HG02763 (cell line): Measurements from ENCODE around the gene LRCH3.

Experiments
- ATAC-seq: cut with Tn5 transposase; IDR thresholded peaks from one replicate; pipeline ENCODE4 v1.9.1; 2021; ENCODE audit warnings: mild to moderate bottlenecking, moderate library complexity; ENCODE audit not compliant: unreplicated experiment

Gene LRCH3

GRCh38 chr3:197833930-197834715 lies 43.1 kb downstream of the LRCH3 start:
- no peak for ATAC-seq

- ATAC-seq: no peak
These were observed 44.5 kb downstream of the LRCH3 start for GRCh38 chr3:197835509-197835908.

GRCh38 chr3:197836244-197836643 lies 45.2 kb downstream of the LRCH3 start:
- no peak for ATAC-seq

- ATAC-seq: no peak
These were observed 46.2 kb downstream of the LRCH3 start for GRCh38 chr3:197837282-197837681.

- no peak for ATAC-seq
These were observed 50.7 kb downstream of the LRCH3 start for GRCh38 chr3:197841789-197842188.

GRCh38 chr3:197846491-197846890 lies 55.4 kb downstream of the LRCH3 start:
- ATAC-seq: no peak

- peak; percentile 47 for ATAC-seq
These were observed 56.9 kb downstream of the LRCH3 start for GRCh38 chr3:197847866-197848401.

GRCh38 chr3:197854596-197855343 lies 63.7 kb downstream of the LRCH3 start:
- ATAC-seq: no peak

- no peak for ATAC-seq
These were observed 64.5 kb downstream of the LRCH3 start for GRCh38 chr3:197855571-197855970.

- ATAC-seq: no peak
These were observed 65.3 kb downstream of the LRCH3 start for GRCh38 chr3:197856199-197856816.

GRCh38 chr3:197858133-197858532 lies 67.1 kb downstream of the LRCH3 start:
- ATAC-seq: no peak

- ATAC-seq: no peak
These were observed 67.5 kb downstream of the LRCH3 start for GRCh38 chr3:197858598-197858997.

- no peak for ATAC-seq
These were observed 75.0 kb downstream of the LRCH3 start for GRCh38 chr3:197866035-197866434.

GRCh38 chr3:197873329-197873728 lies 82.3 kb downstream of the LRCH3 start:
- no peak for ATAC-seq

- ATAC-seq: no peak
These were observed 83.0 kb downstream of the LRCH3 start for GRCh38 chr3:197874064-197874463.

- no peak for ATAC-seq
These were observed 83.6 kb downstream of the LRCH3 start for GRCh38 chr3:197874653-197875052.

- ATAC-seq: no peak
These were observed 86.8 kb downstream of the LRCH3 start for GRCh38 chr3:197877902-197878301.

GRCh38 chr3:197878427-197878826 lies 87.4 kb downstream of the LRCH3 start:
- ATAC-seq: no peak

GRCh38 chr3:197880491-197881269 lies 89.6 kb downstream of the LRCH3 start:
- no peak for ATAC-seq

- no peak for ATAC-seq
These were observed 90.4 kb downstream of the LRCH3 start for GRCh38 chr3:197881270-197881969.
